A549 (cell line): ENCODE data around the gene PRR20C. TPM values are rescaled to one million over a fixed set of nuclear protein-coding genes. Genes with fewer than 3 reads are reported as not detected.
"Not testable (repeated sequence)": the region's sequence is repeated elsewhere in the genome, so short reads cannot be mapped to it uniquely, and the experiment has no call there.

ENCODE experiments used
- ATAC-seq, 2 experiments: fragments of 200-7000 bp in 1 of 2; fragments of >200 bp in 1 of 2; cut with Nextera tagmentation in 1 of 2; cut with Tn5 transposase in 1 of 2; 3 replicates each; pipeline versions ENCODE4 v1.8.0 to v1.9.1; 2018 to 2020; ENCODE audit warnings: mild to moderate bottlenecking in 1 of 2, moderate library complexity in 1 of 2
- CTCF ChIA-PET: fragments of 300-600 bp; sonication (Branson Sonifier 250); formaldehyde crosslinking; extraction: SDS; loops from one replicate; lab custom pipeline; 2021; ENCODE audit warnings: antibody characterized with exemption, inconsistent platforms; lab: Yijun Ruan, JAX
- POLR2A ChIA-PET: fragments of 350-600 bp; formaldehyde crosslinking; extraction: SDS; loops from one replicate; lab custom pipeline; 2021; ENCODE audit warnings: antibody characterized with exemption, inconsistent platforms; lab: Yijun Ruan, JAX
- DNase-seq, 2 experiments: peaks; one replicate each; pipeline versions ENCODE4 v3.0.0 to v3.0.0-alpha.2; 2011 to 2016; ENCODE audit warnings: low read depth in 1 of 2, low spot score in 1 of 2
- FAIRE-seq: peaks from 2 replicates; lab custom pipeline; 2011; peaks lifted over from hg19 to GRCh38; lab: Jason Lieb, UNC
- H3K27ac ChIP-seq, 2 experiments: fragments of >200 bp; sonication (Bioruptor Twin); formaldehyde crosslinking; 3 replicates each; pipeline ENCODE4 v1.5.1; 2016 to 2017
- H3K4me1 ChIP-seq: fragments of >200 bp; sonication (Bioruptor Twin); formaldehyde crosslinking; 3 replicates; pipeline ENCODE4 v1.6.1; 2016
- H3K4me2 ChIP-seq: fragments of >200 bp; sonication (Bioruptor Twin); formaldehyde crosslinking; 3 replicates; pipeline ENCODE4 v1.6.1; 2016
- H3K4me3 ChIP-seq: fragments of >200 bp; sonication (Bioruptor Twin); formaldehyde crosslinking; 3 replicates; pipeline ENCODE4 v1.5.1; 2016
- H3K9me3 ChIP-seq: fragments of >200 bp; sonication (Bioruptor Twin); formaldehyde crosslinking; 3 replicates; pipeline ENCODE4 v1.6.1; 2016
- EHF ChIP-seq: fragments of 250-450 bp; sonication (Bioruptor Pico); IDR thresholded peaks from 2 replicates; pipeline ENCODE4 v1.5.0; 2020; ENCODE audit warnings: mild to moderate bottlenecking
- EP300 ChIP-seq, 2 experiments: fragments of >200 bp; sonication (Bioruptor Twin); formaldehyde crosslinking; IDR thresholded peaks; 2 replicates in 1 of 2; 3 replicates in 1 of 2; pipeline ENCODE4 v1.6.1; 2016 to 2017
- ESRRA ChIP-seq: fragments of 150-350 bp; IDR thresholded peaks from 2 replicates; pipeline ENCODE4 v1.6.1; 2014; ENCODE audit warnings: mild to moderate bottlenecking, low read length, borderline replicate concordance
- HES2 ChIP-seq: fragments of >200 bp; sonication (Bioruptor Twin); formaldehyde crosslinking; IDR thresholded peaks from 2 replicates; pipeline ENCODE4 v1.6.1; 2016
- HMGXB4 ChIP-seq: fragments of 250-450 bp; sonication (Bioruptor Pico); IDR thresholded peaks from 2 replicates; pipeline ENCODE4 v1.5.0; 2021; ENCODE audit warnings: mild to moderate bottlenecking, moderate library complexity, borderline replicate concordance
- HOXB5 ChIP-seq: fragments of 250-450 bp; sonication (Bioruptor Pico); IDR thresholded peaks from 2 replicates; pipeline ENCODE4 v1.5.0; 2020; ENCODE audit warnings: mild to moderate bottlenecking, moderate library complexity
- JUNB ChIP-seq: fragments of >200 bp; sonication (Bioruptor Twin); formaldehyde crosslinking; IDR thresholded peaks from 2 replicates; pipeline ENCODE4 v1.6.1; 2016
- KDM5A ChIP-seq: fragments of 200-600 bp; sonication (generic); IDR thresholded peaks from 2 replicates; pipeline ENCODE4 v1.6.1; 2016; ENCODE audit warnings: antibody characterized with exemption, mild to moderate bottlenecking
- MAX ChIP-seq: IDR thresholded peaks from 2 replicates; pipeline ENCODE4 v1.6.1; 2012
- MYC ChIP-seq: IDR thresholded peaks from 2 replicates; pipeline ENCODE4 v1.6.1; 2012; ENCODE audit warnings: mild to moderate bottlenecking, inconsistent platforms, low read length, improper control_type of control experiment, borderline replicate concordance
- RARB ChIP-seq: fragments of 250-450 bp; sonication (Bioruptor Pico); IDR thresholded peaks from 2 replicates; pipeline ENCODE4 v1.8.0; 2021; ENCODE audit warnings: mild to moderate bottlenecking, moderate library complexity
- RFX5 ChIP-seq: fragments of 450-650 bp; IDR thresholded peaks from 2 replicates; pipeline ENCODE4 v1.7.1; 2014; ENCODE audit warnings: antibody characterized with exemption, mild to moderate bottlenecking, moderate library complexity
- RNF2 ChIP-seq: fragments of 200-600 bp; sonication (generic); IDR thresholded peaks from 2 replicates; pipeline ENCODE4 v1.6.1; 2016; ENCODE audit warnings: low read depth, mild to moderate bottlenecking, antibody characterized with exemption, moderate library complexity, borderline replicate concordance
- SREBF2 ChIP-seq: fragments of 450-650 bp; IDR thresholded peaks from 2 replicates; pipeline ENCODE4 v1.6.1; 2014; ENCODE audit warnings: mild to moderate bottlenecking, moderate library complexity
- TP53 ChIP-seq: fragments of 250-450 bp; sonication (Bioruptor Pico); IDR thresholded peaks from 2 replicates; pipeline ENCODE4 v1.5.0; 2021; ENCODE audit warnings: mild to moderate bottlenecking, moderate library complexity
- WGBS: methylation state at CpG from one replicate; pipeline ENCODE4 v1.1.6; 2017; ENCODE audit errors: missing lambda C conversion rate; 5-methylcytosine and 5-hydroxymethylcytosine counted together
- polyA minus RNA-seq: library from RNA; depleted of rRNA, polyadenylated mRNA; stranded (reverse); fragments of >200 nt; gene quantifications from 2 replicates; pipeline ENCODE4 v1.2.3, GENCODE V29; 2011; rRNA and poly(A)+ RNA removed
- polyA plus RNA-seq, 4 experiments: library from polyadenylated mRNA; depleted of rRNA in 3 of 4; stranded (reverse); fragments of >200 nt; fragmentation: RNase III in 1 of 4; extraction: RNeasy Plus Mini Kit Qiagen cat#74134 plus additional on column Dnase treatment in 1 of 4; gene quantifications; 2 replicates in 3 of 4; 3 replicates in 1 of 4; pipeline ENCODE4 v1.2.3, GENCODE V29; 2011 to 2017
- TF ChIP-seq, protein P1 (sequence below): fragments of 200-600 bp; sonication (generic); IDR thresholded peaks from 2 replicates; pipeline ENCODE4 v1.6.1; 2016; ENCODE audit warnings: antibody characterized with exemption, mild to moderate bottlenecking, moderate library complexity

PRR20C gene
- not detected in 2 replicates for polyA plus RNA-seq (2011; rRNA removed)
- not detected in 2 replicates for polyA plus RNA-seq (2012; cell fraction: cytosol; rRNA removed)
- not detected in 2 replicates for polyA plus RNA-seq (2012; cell fraction: nucleus; rRNA removed)
- not detected in 3 replicates for polyA plus RNA-seq (2017; fragmentation: RNase III; extraction: RNeasy Plus Mini Kit Qiagen cat#74134 plus additional on column Dnase treatment)
- polyA minus RNA-seq, result not detected in 2 replicates

- H3K9me3 ChIP-seq, H3K4me2 ChIP-seq, DNase-seq, POLR2A ChIA-PET, ATAC-seq, H3K4me1 ChIP-seq, H3K4me3 ChIP-seq, H3K27ac ChIP-seq, FAIRE-seq, CTCF ChIA-PET: not testable (repeated sequence)
- no CpG with 5 or more reads among the region's 22 CpGs for WGBS
Measured at GRCh38 chr13:57153761-57154160, at the start of gene PRR20C. PRR20C (plus strand) TSS chr13:57154061; CDS start chr13:57154448, 387 bp downstream.

DNA sequence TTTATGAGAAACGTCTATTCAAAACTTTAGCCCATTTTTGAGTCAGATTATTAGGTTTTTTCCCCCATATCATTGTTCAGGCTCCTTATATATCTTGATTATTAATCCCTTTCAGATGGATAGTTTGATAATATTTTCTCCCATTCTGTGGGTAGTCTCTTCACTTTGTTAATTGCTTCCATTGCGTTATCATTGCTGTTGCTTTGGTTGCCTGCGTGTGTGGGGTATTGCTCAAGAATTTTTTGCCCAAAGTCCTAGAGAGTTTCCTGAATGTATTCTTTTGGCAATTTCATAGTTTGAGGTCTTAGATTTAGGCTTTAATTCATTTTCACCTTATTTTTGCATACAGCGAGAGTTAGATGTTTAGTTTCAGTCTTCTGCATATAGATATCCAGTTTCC is 38.9 kb upstream of the PRR20C start:
- POLR2A ChIA-PET, result no interaction called here
- H3K4me2 ChIP-seq, result no peak overlapping the region
- FAIRE-seq (no peak), ATAC-seq (no peak)
- H3K27ac ChIP-seq, result no peak overlapping the region
- H3K9me3 ChIP-seq, result no peaks in the 10 kb centered on the region
- no peaks in the 10 kb centered on the region for H3K4me1 ChIP-seq
- TF ChIP-seq EHF (CRISPR knock-in tag), result no peak
- TF ChIP-seq, all 56 proteins: peak for 0
- CTCF ChIA-PET, result no interaction called here
- 12% methylated on average over 4 of the region's 4 CpGs for WGBS
- no peak overlapping the region for H3K4me3 ChIP-seq
- DNase-seq, result no peak

DNA sequence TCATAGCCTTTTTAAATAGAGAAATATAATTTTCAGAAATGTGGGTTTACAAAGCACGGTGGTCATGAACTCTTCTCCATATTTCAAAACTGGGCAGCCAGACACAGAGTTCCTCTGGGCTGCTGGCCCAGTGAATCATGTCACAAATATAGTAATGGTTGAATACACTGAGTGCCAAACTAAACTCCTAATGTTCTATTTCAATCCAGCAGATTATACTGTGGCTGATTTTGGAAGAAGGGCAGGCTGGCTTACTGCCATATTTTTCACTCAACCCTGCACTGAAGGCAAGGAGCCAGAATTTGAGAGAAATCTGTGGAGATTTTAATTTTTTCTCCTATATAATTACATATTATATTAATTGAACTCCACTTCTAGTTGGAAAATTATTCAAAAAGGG is 30.2 kb upstream of the PRR20C start:
- TF ChIP-seq ESRRA (no peak), RFX5 (no peak), SREBF2 (no peak), HES2 (no peak), EHF (CRISPR knock-in tag) (no peak)
- Histone ChIP-seq H3K27ac (no peak overlapping the region), H3K4me1 (no peaks in the 10 kb centered on the region), H3K4me3 (no peak overlapping the region), H3K9me3 (no peaks in the 10 kb centered on the region), H3K4me2 (no peak overlapping the region)
- ChIA-PET CTCF (no interaction called here), POLR2A (no interaction called here)
- no peak for DNase-seq
- 0% methylated on average over 1 of the region's 1 CpG for WGBS
- FAIRE-seq, result no peak
- ATAC-seq, result no peak

DNA sequence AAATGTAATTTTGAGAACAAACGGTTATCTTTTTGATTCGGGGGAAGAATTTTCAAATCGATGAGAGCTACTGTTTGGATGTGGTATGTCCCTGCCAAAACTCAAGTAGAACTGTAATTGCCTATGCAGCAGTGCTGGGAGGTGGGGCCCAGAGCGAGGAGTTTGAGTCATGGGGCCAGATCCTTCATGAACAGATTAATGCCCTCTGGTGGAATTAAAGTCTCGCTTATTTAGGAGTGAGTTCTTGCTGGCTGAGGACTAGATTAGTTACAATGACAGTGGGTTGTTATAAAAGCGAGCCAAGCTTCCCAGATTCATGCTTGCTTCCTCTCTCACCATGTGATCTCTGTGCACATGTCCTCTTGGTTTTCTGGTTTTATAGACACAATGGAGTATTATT is 25.0 kb upstream of the PRR20C start:
- TF ChIP-seq EP300 (IDR thresholded peaks at IDR 0.05) (no peak), SREBF2 (no peak), MYC (no peak), MAX (no peak), RARB (CRISPR knock-in tag) (no peak), RNF2 (no peak), TP53 (CRISPR knock-in tag) (no peak), KDM5A (no peak), EHF (CRISPR knock-in tag) (no peak), HOXB5 (CRISPR knock-in tag) (no peak), HMGXB4 (CRISPR knock-in tag) (no peak), JUNB (no peak)
- TF ChIP-seq, protein P1, sequence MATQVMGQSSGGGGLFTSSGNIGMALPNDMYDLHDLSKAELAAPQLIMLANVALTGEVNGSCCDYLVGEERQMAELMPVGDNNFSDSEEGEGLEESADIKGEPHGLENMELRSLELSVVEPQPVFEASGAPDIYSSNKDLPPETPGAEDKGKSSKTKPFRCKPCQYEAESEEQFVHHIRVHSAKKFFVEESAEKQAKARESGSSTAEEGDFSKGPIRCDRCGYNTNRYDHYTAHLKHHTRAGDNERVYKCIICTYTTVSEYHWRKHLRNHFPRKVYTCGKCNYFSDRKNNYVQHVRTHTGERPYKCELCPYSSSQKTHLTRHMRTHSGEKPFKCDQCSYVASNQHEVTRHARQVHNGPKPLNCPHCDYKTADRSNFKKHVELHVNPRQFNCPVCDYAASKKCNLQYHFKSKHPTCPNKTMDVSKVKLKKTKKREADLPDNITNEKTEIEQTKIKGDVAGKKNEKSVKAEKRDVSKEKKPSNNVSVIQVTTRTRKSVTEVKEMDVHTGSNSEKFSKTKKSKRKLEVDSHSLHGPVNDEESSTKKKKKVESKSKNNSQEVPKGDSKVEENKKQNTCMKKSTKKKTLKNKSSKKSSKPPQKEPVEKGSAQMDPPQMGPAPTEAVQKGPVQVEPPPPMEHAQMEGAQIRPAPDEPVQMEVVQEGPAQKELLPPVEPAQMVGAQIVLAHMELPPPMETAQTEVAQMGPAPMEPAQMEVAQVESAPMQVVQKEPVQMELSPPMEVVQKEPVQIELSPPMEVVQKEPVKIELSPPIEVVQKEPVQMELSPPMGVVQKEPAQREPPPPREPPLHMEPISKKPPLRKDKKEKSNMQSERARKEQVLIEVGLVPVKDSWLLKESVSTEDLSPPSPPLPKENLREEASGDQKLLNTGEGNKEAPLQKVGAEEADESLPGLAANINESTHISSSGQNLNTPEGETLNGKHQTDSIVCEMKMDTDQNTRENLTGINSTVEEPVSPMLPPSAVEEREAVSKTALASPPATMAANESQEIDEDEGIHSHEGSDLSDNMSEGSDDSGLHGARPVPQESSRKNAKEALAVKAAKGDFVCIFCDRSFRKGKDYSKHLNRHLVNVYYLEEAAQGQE, result no peak
- no peak overlapping the region for H3K4me2 ChIP-seq
- DNase-seq (peak in 1 of 2 experiments; percentile 0), ATAC-seq (no peak), FAIRE-seq (no peak)
- H3K4me3 ChIP-seq, result no peak overlapping the region
- ChIA-PET CTCF (no interaction called here), POLR2A (no interaction called here)
- no peaks in the 10 kb centered on the region for H3K9me3 ChIP-seq
- H3K4me1 ChIP-seq, result no peaks in the 10 kb centered on the region
- H3K27ac ChIP-seq, result no peak overlapping the region
- 4% methylated on average over 6 of the region's 6 CpGs for WGBS
